Left ventricle myocardium inferior (tissue), 1 donor: ENCODE data around the gene TRIM24. TPM values are rescaled to one million over a fixed set of nuclear protein-coding genes. Genes with fewer than 3 reads are reported as not detected.

Experiments used
- DNase-seq: peaks from one replicate; pipeline ENCODE4 v3.0.0-alpha.2; 2020
- H3K27ac ChIP-seq: fragments of 200-600 bp; replicated peaks from 2 replicates; pipeline ENCODE4 v1.8.0; 2021
- H3K27me3 ChIP-seq: fragments of 200-600 bp; 2 replicates; pipeline ENCODE4 v1.8.0; 2021; ENCODE audit warnings: low read depth
- H3K36me3 ChIP-seq: fragments of 200-600 bp; 2 replicates; pipeline ENCODE4 v1.8.0; 2021
- H3K4me1 ChIP-seq: fragments of 200-600 bp; 2 replicates; pipeline ENCODE4 v1.8.0; 2021
- H3K4me3 ChIP-seq: fragments of 200-600 bp; 2 replicates; pipeline ENCODE4 v1.8.0; 2021; ENCODE audit warnings: mild to moderate bottlenecking, moderate library complexity
- H3K9me3 ChIP-seq: fragments of 200-600 bp; replicated peaks from 2 replicates; pipeline ENCODE4 v1.8.0; 2021
- CTCF ChIP-seq: fragments of 200-600 bp; IDR thresholded peaks from 2 replicates; pipeline ENCODE4 v1.8.0; 2021; ENCODE audit warnings: antibody characterized with exemption, mild to moderate bottlenecking, borderline replicate concordance
- intact Hi-C: fragments of 100-400 bp; cut with micrococcal nuclease; formaldehyde crosslinking; loops from one replicate; pipeline ENCODE4 v1.11.0; 2022
- total RNA-seq: library from RNA; stranded (reverse); fragmentation: NEBNext Ultra II Directional; extraction: Animal tissue kit (Norgen Biotek cat#: 25700); gene quantifications from one replicate; pipeline ENCODE4 v1.2.1, GENCODE V29; 2021
- donor health status: DM: no; HTN: yes; CAD: no; lungs with severe emphysema.

The TRIM24 gene
- total RNA-seq, 1 donor from 2014 or later, result 18.8 TPM

DNA sequence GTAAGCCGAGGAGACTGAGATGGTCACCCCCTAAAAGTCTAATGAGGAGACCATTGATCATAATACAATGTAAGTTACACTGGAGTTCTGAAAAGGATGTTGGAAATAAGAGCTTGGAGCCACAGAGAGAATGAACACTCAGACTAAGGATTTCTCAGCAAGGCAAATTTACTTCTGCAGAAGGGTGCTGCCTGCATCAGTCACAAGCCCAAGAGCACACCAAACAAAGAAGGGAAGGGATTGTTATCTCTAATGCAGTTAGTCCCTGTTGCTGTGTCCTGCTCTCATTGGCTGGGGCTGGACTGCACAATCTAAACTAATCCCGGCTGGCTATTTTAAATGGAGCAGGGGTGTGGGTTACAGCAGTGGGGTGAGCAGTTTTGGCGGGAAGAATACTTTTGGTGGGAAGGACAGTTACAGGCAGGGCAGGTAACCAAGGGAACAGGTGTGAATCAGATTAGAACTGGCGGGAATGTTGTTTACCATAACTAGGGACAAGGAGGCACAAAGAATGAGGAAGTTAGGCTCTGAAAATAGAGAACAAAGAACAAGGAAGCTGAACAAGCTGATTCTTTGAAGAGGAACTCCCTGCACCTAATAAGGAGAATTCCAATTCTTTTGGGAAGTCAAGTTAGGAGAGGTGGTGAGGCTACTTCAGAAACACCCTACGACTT, 30.3 kb upstream of the TRIM24 start:
- H3K9me3 ChIP-seq, result peaks cover 55% of the 10 kb centered on the region
- no peak overlapping the region for H3K4me3 ChIP-seq
- no peaks in the 10 kb centered on the region for H3K36me3 ChIP-seq
- H3K27ac ChIP-seq, result no peak overlapping the region
- no peaks in the 10 kb centered on the region for H3K27me3 ChIP-seq
- TF ChIP-seq CTCF, result no peak
- intact Hi-C loops, result no loop called here
- no peak for DNase-seq
- H3K4me1 ChIP-seq, result no peaks in the 10 kb centered on the region

DNA sequence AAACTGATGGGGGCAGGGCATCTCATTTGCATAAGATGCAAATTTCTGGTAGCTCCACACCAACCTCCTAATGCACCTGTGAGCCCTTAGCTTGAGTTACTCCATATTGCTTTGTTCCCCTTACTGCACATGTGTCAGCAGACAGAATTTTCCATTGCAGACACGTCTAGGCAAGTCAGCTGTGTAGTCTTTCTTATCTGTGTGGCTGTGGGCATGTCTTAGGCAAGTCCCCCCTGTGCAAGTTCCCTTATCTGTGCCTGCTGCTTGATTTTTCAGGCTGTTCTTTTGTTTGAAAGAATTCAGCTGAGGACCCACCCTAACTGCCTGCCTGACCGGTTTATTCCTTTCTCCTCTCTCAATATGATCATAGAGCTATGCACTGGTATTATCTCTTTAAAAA, 28.5 kb upstream of the TRIM24 start:
- Histone ChIP-seq H3K36me3 (no peaks in the 10 kb centered on the region), H3K9me3 (peaks cover 55% of the 10 kb centered on the region), H3K27me3 (no peaks in the 10 kb centered on the region), H3K4me3 (no peak overlapping the region), H3K27ac (no peak overlapping the region), H3K4me1 (no peaks in the 10 kb centered on the region)
- intact Hi-C loops, result no loop called here
- no peak for TF ChIP-seq CTCF
- DNase-seq, result no peak

GRCh38 chr7:138433583-138434443, 26.2 kb upstream of the TRIM24 start:
- no peaks in the 10 kb centered on the region for H3K27me3 ChIP-seq
- peaks cover 40% of the 10 kb centered on the region for H3K9me3 ChIP-seq
- no peak overlapping the region for H3K4me3 ChIP-seq
- no peak overlapping the region for H3K27ac ChIP-seq
- no peaks in the 10 kb centered on the region for H3K36me3 ChIP-seq
- no peak for TF ChIP-seq CTCF
- H3K4me1 ChIP-seq, result no peaks in the 10 kb centered on the region
- intact Hi-C loops, result no loop called here
- DNase-seq, result no peak

- Histone ChIP-seq H3K27me3 (no peaks in the 10 kb centered on the region), H3K4me3 (no peak overlapping the region), H3K9me3 (peaks cover 32% of the 10 kb centered on the region), H3K36me3 (no peaks in the 10 kb centered on the region), H3K27ac (no peak overlapping the region), H3K4me1 (no peaks in the 10 kb centered on the region)
- DNase-seq, result no peak
- TF ChIP-seq CTCF, result no peak
- intact Hi-C loops, result no loop called here
These were observed 25.5 kb upstream of the TRIM24 start for GRCh38 chr7:138434597-138435019.

- H3K4me3 ChIP-seq, result no peak overlapping the region
- H3K27ac ChIP-seq, result no peak overlapping the region
- no peaks in the 10 kb centered on the region for H3K27me3 ChIP-seq
- TF ChIP-seq CTCF, result no peak
- peaks cover 24% of the 10 kb centered on the region for H3K9me3 ChIP-seq
- H3K36me3 ChIP-seq, result no peaks in the 10 kb centered on the region
- intact Hi-C loops, result no loop called here
- no peaks in the 10 kb centered on the region for H3K4me1 ChIP-seq
- DNase-seq, result no peak
These were observed 24.7 kb upstream of the TRIM24 start for GRCh38 chr7:138435231-138435919.
